GM21390 (cell line): ENCODE results near the gene ZNF337.
"Not testable (repeated sequence)": the region's sequence is repeated elsewhere in the genome, so short reads cannot be mapped to it uniquely, and the experiment has no call there.

Experiments used
- ATAC-seq: cut with Tn5 transposase; IDR thresholded peaks from one replicate; pipeline ENCODE4 v1.9.1; 2021; ENCODE audit not compliant: unreplicated experiment

The ZNF337 gene

DNA sequence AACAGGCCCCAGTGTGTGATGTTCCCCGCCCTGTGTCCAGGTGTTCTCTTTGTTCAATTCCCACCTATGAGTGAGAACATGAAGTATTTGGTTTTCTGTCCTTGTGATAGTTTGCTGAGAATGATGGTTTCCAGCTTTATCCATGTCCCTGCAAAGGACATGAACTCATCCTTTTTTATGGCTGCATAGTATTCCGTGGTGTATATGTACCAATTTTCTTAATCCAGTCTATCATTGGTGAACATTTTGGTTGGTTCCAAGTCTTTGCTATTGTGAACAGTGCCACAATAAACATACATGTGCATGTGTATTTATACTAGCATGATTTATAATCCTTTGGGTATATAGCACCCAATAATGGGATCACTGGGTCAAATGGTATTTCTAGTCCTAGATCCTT lies 66.0 kb downstream of the ZNF337 start:
- not testable (repeated sequence) for ATAC-seq

GRCh38 chr20:25629816-25630499 lies 66.7 kb downstream of the ZNF337 start:
- no peak for ATAC-seq

DNA sequence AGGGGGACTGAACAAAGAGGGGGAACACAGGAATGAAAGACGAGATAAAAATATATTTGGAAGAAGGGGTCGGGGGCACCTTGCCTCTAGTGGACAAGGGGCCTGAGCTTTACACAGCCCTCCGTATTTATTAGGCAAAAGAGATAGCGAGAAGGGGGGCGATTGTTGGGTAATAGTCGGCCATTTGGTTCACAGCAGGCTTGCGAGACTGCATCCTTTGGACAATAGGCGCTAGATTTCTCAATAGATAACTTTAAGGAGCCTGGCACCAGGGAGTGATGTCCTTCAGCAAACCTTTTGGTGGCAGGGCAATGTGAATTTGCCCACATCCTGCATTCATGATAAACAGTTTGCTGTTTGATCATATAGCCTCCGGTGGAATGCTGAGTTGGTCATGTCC lies 69.9 kb downstream of the ZNF337 start:
- no peak for ATAC-seq

DNA sequence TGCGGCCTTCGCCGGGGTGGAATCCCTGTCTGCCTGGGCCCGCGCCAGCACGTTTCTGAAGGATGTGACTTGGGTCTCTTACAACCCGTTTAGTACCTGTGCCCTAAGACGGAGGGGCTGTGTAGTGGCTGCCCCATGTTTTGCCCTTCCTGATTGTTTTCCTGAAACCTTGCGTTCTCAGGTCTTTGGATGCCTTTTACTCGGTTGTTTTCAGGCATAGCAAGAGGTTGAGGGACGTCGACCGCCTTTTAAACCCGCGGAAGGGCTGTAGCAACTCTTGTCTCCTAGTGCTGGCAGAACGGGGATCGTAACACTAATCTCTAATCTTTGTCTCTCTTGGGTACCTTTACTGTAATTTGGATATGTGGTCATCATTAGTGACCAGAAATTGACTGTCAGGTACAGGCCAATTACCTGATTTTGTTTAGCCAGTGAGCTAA lies 72.1 kb downstream of the ZNF337 start:
- ATAC-seq, result no peak
